ENCODE data around the gene EIF4G3. TPM values are rescaled to one million over a fixed set of nuclear protein-coding genes. Genes with fewer than 3 reads are reported as not detected.

The EIF4G3 gene
- total and polyA plus RNA-seq, 9 of the 15 experiments (the other 6 are each of a cell fraction or from before 2014, with no cell fraction given): 6.7 to 40.5 (median 32.1) TPM

- no peaks in the 10 kb centered on the region for H4K20me1 ChIP-seq (replicated peaks; ENCODE audit: control insufficient read depth, insufficient read depth, low read length)
- ATAC-seq: no peak
- no peak for TF ChIP-seq ZNF511 (CRISPR knock-in tag; IDR thresholded peaks at IDR 0.05)
- TF ChIP-seq ZNF121 (CRISPR knock-in tag; conservative IDR thresholded peaks at IDR 0.05): peak; percentile 19; the same call in 1 of the 2 replicates
- TF ChIP-seq FIP1L1 (IDR thresholded peaks at IDR 0.05; ENCODE audit: low read depth, low read length, poor library complexity, severe bottlenecking): no peak
- TF ChIP-seq HNRNPK (IDR thresholded peaks at IDR 0.05; ENCODE audit: low read depth, low read length, poor library complexity, severe bottlenecking): no peak
- no peak for TF ChIP-seq ZBTB40 (IDR thresholded peaks at IDR 0.05)
- no peak for TF ChIP-seq ZBTB40 (CRISPR knock-in tag; IDR thresholded peaks at IDR 0.05)
- no peak overlapping the region for H3K9ac ChIP-seq (ENCODE audit: insufficient read depth in 1 of 2, low read depth in 2 of 2, low read length in 2 of 2)
- in situ Hi-C loops (cut with MboI): no loop called here
- DNase-seq (ENCODE audit: extremely low read depth in 1 of 4, low spot score in 3 of 4): no peak
- BruUV-seq (replicated peaks): no TSS peak
- no peak overlapping the region for H2AFZ ChIP-seq (ENCODE audit: low read depth, low read length)
- peaks cover 3% of the 10 kb centered on the region; the same call in 1 of the 3 replicates for H3K36me3 ChIP-seq (ENCODE audit: control insufficient read depth, insufficient read depth, low read length)
- intact Hi-C loops (cut with micrococcal nuclease): no loop called here
- 11% methylated on average over 1 of the region's 1 CpG for WGBS (ENCODE audit: insufficient coverage, low coverage, missing lambda C conversion rate)
- H3K4me3 ChIP-seq: no peak overlapping the region
- H3K9me1 ChIP-seq (ENCODE audit: control insufficient read depth, insufficient read depth, low read length): no peaks in the 10 kb centered on the region
- no peaks in the 10 kb centered on the region for H3K27me3 ChIP-seq (ENCODE audit: control insufficient read depth in 2 of 2, insufficient read depth in 2 of 2, low read length in 2 of 2)
- ChIA-PET CTCF (ENCODE audit: low intra/inter-chr PET ratio) (no interaction called here), POLR2A (interaction anchor here (0.6 to 1.1 kb wide), 2 partner anchors 16 to 331 kb away, joined by 3 read pairs; no protein-coding TSS in a partner anchor)
- no peaks in the 10 kb centered on the region for H3K4me1 ChIP-seq (replicated peaks in 1 of 2; ENCODE audit: control insufficient read depth in 2 of 2, insufficient read depth in 2 of 2, low read length in 2 of 2)
- FAIRE-seq: no peak
- H3K79me2 ChIP-seq (ENCODE audit: control insufficient read depth, insufficient read depth, low read length): no peaks in the 10 kb centered on the region
- H3K27ac ChIP-seq (ENCODE audit: extremely low read depth, low read depth, low read length): no peak overlapping the region
- H3K9me3 ChIP-seq (replicated peaks; ENCODE audit: control insufficient read depth, insufficient read depth, low read depth, low read length): no peaks in the 10 kb centered on the region
- H3K4me2 ChIP-seq (ENCODE audit: insufficient read depth, low read length): no peak overlapping the region
These were observed 45.5 kb downstream of the EIF4G3 start for GRCh38 chr1:21131200-21131599.

All from K562 (cell line).